Measurements from ENCODE around the gene SVIL.
"Not testable (repeated sequence)": the region's sequence is repeated elsewhere in the genome, so short reads cannot be mapped to it uniquely, and the experiment has no call there.

SVIL gene

DNA sequence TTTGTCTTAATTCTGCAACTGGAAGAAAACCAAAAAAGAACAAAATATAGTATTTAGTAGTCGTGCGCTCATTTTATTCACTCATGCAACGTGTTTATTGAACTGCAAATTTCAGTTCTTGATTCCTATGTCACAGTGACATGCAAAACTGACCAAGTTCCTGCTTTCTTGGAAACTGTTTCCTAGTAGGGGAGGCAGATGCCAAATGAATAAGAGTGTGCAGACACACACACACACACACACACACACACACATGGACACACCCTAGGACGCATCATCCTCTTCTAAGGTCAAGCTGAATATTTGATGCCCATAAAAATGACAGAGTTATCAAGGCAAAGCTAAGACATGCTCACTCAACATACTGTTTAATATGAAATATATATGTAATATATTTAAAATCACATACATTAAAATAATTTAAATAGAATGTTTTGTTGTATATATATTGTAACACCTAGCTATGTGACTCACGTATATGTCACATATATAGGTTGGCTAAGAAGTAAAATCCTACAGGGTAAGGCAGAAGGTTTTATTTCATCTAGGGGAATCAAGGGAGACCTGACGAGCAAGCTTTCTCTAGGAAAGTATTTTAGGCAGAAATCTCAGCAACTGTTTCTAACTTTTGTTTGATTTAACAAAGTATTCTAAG lies 79.6 kb downstream of the SVIL start:
- no peak overlapping the region for H3K4me2 ChIP-seq (ENCODE audit: low read length)
- TF ChIP-seq EZH2 (IDR thresholded peaks at IDR 0.05; ENCODE audit: borderline replicate concordance, low read length) = no peak
- TF ChIP-seq, protein P1, sequence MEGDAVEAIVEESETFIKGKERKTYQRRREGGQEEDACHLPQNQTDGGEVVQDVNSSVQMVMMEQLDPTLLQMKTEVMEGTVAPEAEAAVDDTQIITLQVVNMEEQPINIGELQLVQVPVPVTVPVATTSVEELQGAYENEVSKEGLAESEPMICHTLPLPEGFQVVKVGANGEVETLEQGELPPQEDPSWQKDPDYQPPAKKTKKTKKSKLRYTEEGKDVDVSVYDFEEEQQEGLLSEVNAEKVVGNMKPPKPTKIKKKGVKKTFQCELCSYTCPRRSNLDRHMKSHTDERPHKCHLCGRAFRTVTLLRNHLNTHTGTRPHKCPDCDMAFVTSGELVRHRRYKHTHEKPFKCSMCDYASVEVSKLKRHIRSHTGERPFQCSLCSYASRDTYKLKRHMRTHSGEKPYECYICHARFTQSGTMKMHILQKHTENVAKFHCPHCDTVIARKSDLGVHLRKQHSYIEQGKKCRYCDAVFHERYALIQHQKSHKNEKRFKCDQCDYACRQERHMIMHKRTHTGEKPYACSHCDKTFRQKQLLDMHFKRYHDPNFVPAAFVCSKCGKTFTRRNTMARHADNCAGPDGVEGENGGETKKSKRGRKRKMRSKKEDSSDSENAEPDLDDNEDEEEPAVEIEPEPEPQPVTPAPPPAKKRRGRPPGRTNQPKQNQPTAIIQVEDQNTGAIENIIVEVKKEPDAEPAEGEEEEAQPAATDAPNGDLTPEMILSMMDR (IDR thresholded peaks at IDR 0.05; ENCODE audit: low read length) = no peak

DNA sequence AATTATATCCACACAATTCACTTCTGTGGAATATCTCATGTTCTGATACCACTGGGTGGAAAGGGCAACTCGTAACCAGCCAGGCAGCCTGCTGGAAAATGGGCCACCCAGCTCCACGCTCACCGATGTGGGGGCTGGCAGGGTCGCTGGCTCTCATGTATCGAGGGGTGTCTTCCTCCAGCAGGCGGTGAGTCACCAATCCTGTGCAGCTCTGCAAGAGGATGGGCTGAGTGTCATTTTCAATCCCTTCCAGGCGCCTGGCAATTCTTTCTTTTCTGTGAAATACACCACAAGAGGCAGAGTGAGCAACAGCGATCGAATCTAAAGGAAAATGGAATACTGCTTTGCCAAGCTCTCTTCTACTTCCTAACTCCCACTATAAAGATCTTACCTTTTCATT lies 80.1 kb downstream of the SVIL start:
- Histone ChIP-seq H3K36me3 (ENCODE audit: insufficient read depth, low read length) (no peaks in the 10 kb centered on the region), H4K20me1 (ENCODE audit: insufficient read depth, low read length) (no peaks in the 10 kb centered on the region), H3K4me3 (ENCODE audit: low read depth, low read length, poor library complexity, severe bottlenecking) (no peak overlapping the region), H3K9me3 (ENCODE audit: low read length) (no peaks in the 10 kb centered on the region), H2AFZ (ENCODE audit: low read length) (no peak overlapping the region), H3K27ac (ENCODE audit: low read depth, low read length, poor library complexity, severe bottlenecking) (no peak overlapping the region), H3K4me2 (ENCODE audit: low read length) (no peak overlapping the region), H3K27me3 (ENCODE audit: insufficient read depth, low read length) (no peaks in the 10 kb centered on the region), H3K9ac (ENCODE audit: low read length) (no peak overlapping the region), H3K9me2 (ENCODE audit: low read depth, low read length) (no peaks in the 10 kb centered on the region), H3K79me2 (ENCODE audit: insufficient read depth, low read length) (no peaks in the 10 kb centered on the region), H3F3A (ENCODE audit: insufficient read depth, low read length) (no peaks in the 10 kb centered on the region), H3K4me1 (ENCODE audit: insufficient read depth, low read length, severe bottlenecking) (no peaks in the 10 kb centered on the region)
- TF ChIP-seq, protein P1 (IDR thresholded peaks at IDR 0.05; ENCODE audit: low read length) = no peak
- TF ChIP-seq EZH2 (IDR thresholded peaks at IDR 0.05; ENCODE audit: borderline replicate concordance, low read length) = no peak

More for the DNA sequence above, 79.6 kb downstream of the SVIL start:
- Histone ChIP-seq H3K27ac (ENCODE audit: low read depth, low read length, poor library complexity, severe bottlenecking) (no peak overlapping the region), H3K9me3 (ENCODE audit: low read length) (no peaks in the 10 kb centered on the region), H3K9ac (ENCODE audit: low read length) (no peak overlapping the region), H3K36me3 (ENCODE audit: insufficient read depth, low read length) (no peaks in the 10 kb centered on the region), H3K4me3 (ENCODE audit: low read depth, low read length, poor library complexity, severe bottlenecking) (no peak overlapping the region), H4K20me1 (ENCODE audit: insufficient read depth, low read length) (no peaks in the 10 kb centered on the region), H3K27me3 (ENCODE audit: insufficient read depth, low read length) (no peaks in the 10 kb centered on the region), H2AFZ (ENCODE audit: low read length) (no peak overlapping the region), H3K79me2 (ENCODE audit: insufficient read depth, low read length) (no peaks in the 10 kb centered on the region), H3F3A (ENCODE audit: insufficient read depth, low read length) (no peaks in the 10 kb centered on the region), H3K4me1 (ENCODE audit: insufficient read depth, low read length, severe bottlenecking) (no peaks in the 10 kb centered on the region), H3K9me2 (ENCODE audit: low read depth, low read length) (no peaks in the 10 kb centered on the region)

DNA sequence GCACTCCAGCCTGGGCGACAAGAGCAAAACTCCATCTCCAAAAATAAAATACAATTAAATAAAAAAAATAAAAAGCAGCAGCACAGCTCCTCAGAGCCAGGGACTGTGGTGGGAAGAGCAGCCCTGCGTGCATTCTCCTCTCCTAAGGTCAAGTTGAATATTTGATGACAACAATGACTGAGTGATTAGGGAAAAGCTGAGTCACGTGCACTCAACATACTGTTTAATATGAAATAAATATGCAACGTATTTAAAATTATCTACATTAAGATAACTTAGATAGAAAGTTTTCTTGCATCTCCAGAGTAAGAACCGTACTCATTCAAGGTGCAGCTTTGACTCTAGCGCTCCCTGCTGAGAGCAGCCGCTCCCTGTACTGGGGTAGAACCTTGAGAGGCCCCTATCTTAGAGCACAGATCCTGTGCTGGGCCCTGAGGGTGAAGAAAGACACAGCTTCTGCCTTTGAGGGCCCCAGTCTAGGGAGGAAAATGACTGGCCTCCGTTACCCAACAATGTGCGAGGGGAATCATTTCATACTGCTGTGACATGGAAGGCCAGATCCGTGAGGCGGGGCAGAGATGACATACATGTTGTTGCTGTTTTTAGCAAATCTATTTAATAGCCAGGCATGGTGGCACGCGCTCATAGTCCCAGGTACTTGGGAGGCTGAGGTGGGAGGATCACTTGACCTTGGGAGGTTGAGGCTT lies 81.1 kb downstream of the SVIL start:
- Histone ChIP-seq H3K9me3 (ENCODE audit: low read length) (no peaks in the 10 kb centered on the region), H3K9me2 (ENCODE audit: low read depth, low read length) (no peaks in the 10 kb centered on the region), H3K27ac (ENCODE audit: low read depth, low read length, poor library complexity, severe bottlenecking) (no peak overlapping the region), H3K27me3 (ENCODE audit: insufficient read depth, low read length) (no peaks in the 10 kb centered on the region), H3K79me2 (ENCODE audit: insufficient read depth, low read length) (no peaks in the 10 kb centered on the region), H3F3A (ENCODE audit: insufficient read depth, low read length) (no peaks in the 10 kb centered on the region), H2AFZ (ENCODE audit: low read length) (no peak overlapping the region), H3K9ac (ENCODE audit: low read length) (no peak overlapping the region), H3K4me1 (ENCODE audit: insufficient read depth, low read length, severe bottlenecking) (no peaks in the 10 kb centered on the region), H4K20me1 (ENCODE audit: insufficient read depth, low read length) (no peaks in the 10 kb centered on the region), H3K36me3 (ENCODE audit: insufficient read depth, low read length) (no peaks in the 10 kb centered on the region), H3K4me3 (ENCODE audit: low read depth, low read length, poor library complexity, severe bottlenecking) (no peak overlapping the region), H3K4me2 (ENCODE audit: low read length) (no peak overlapping the region)
- TF ChIP-seq, protein P1 (IDR thresholded peaks at IDR 0.05; ENCODE audit: low read length) = no peak
- no peak for TF ChIP-seq EZH2 (IDR thresholded peaks at IDR 0.05; ENCODE audit: borderline replicate concordance, low read length)

DNA sequence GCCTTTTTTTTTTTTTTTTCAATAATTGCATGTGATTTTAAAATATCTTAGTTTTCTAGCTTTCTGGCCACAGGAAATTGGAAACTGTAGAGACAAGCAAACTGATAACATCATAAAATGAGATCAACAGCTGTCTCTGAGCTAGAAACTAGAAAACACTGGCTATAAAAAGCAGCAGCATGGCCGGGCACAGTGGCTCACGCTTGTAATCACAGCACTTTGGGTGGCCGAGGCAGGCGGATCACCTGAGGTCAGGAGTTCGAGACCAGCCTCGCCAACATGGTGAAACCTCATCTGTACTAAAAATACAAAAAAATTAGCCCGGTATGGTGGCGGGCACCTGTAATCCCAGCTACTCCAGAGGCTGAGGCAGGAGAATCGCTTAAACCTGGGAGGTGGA lies 81.7 kb downstream of the SVIL start:
- H3K9me3 ChIP-seq (ENCODE audit: low read length); H3K4me2 ChIP-seq (ENCODE audit: low read length); H3K27ac ChIP-seq (ENCODE audit: low read depth, low read length, poor library complexity, severe bottlenecking): not testable (repeated sequence)

DNA sequence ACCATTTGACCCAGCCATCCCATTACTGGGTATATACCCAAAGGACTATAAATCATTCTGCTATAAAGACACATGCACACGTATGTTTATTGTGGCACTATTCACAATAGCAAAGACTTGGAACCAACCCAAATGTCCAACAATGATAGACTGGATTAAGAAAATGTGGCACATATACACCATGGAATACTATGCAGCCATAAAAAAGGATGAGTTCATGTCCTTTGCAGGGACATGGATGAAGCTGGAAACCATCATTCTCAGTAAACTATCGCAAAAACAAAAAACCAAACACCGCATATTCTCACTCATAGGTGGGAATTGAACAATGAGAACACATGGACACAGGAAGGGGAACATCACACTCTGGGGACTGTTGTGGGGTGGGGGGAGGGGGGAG lies 85.3 kb downstream of the SVIL start:
- not testable (repeated sequence) for H3K27ac ChIP-seq (ENCODE audit: low read depth, low read length, poor library complexity, severe bottlenecking); H3K9me2 ChIP-seq (ENCODE audit: low read depth, low read length); H3K79me2 ChIP-seq (ENCODE audit: insufficient read depth, low read length); H3K9ac ChIP-seq (ENCODE audit: low read length); H3K36me3 ChIP-seq (ENCODE audit: insufficient read depth, low read length); H3K4me1 ChIP-seq (ENCODE audit: insufficient read depth, low read length, severe bottlenecking); H3K27me3 ChIP-seq (ENCODE audit: insufficient read depth, low read length); H4K20me1 ChIP-seq (ENCODE audit: insufficient read depth, low read length); H2AFZ ChIP-seq (ENCODE audit: low read length); H3K9me3 ChIP-seq (ENCODE audit: low read length); H3K4me3 ChIP-seq (ENCODE audit: low read depth, low read length, poor library complexity, severe bottlenecking); H3K4me2 ChIP-seq (ENCODE audit: low read length); H3F3A ChIP-seq (ENCODE audit: insufficient read depth, low read length)

More for the DNA sequence above, 81.7 kb downstream of the SVIL start:
- H3K79me2 ChIP-seq (ENCODE audit: insufficient read depth, low read length); H2AFZ ChIP-seq (ENCODE audit: low read length); H3K9me2 ChIP-seq (ENCODE audit: low read depth, low read length); H4K20me1 ChIP-seq (ENCODE audit: insufficient read depth, low read length); H3K9ac ChIP-seq (ENCODE audit: low read length); H3K36me3 ChIP-seq (ENCODE audit: insufficient read depth, low read length); H3K27me3 ChIP-seq (ENCODE audit: insufficient read depth, low read length); H3F3A ChIP-seq (ENCODE audit: insufficient read depth, low read length); H3K4me1 ChIP-seq (ENCODE audit: insufficient read depth, low read length, severe bottlenecking); H3K4me3 ChIP-seq (ENCODE audit: low read depth, low read length, poor library complexity, severe bottlenecking): not testable (repeated sequence)

Measured in OCI-LY1 (cell line).